Stimulated activated CD8-positive, alpha-beta memory T cell treated with anti-CD3 and anti-CD28 coated beads, Interleukin-4, amount 100 ng/mL, for 4 hours (primary cell): ENCODE data around the gene AGER.
A peak's percentile ranks its signal among the peaks of the same experiment; 100 is the strongest.

Experiments
- DNase-seq, 2 donors: peaks; one replicate each; pipeline ENCODE4 v3.0.0-alpha.2; 2020; ENCODE audit warnings: low read depth in 2 of 2, low spot score in 1 of 2

AGER gene

DNA sequence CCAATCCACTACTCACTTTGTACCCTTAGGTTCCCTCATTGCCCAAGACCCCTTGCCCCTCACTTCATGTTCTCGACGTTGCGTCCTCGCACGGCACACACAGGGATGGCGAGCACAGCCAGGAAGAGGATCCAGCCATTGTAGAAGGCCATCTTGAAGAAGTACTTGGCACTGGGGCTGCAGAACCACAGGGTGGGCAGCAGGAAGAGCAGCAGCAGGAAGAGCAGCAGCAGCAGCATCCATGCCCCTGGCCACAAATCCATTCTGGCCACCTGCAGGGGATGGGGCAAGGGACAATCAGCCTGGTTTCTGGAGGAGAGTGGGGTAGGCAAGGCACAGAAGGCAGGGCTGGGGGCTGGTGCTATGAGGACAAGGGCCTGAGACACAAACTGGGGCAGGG, 12.8 kb downstream of the AGER start:
- no peak for DNase-seq

DNA sequence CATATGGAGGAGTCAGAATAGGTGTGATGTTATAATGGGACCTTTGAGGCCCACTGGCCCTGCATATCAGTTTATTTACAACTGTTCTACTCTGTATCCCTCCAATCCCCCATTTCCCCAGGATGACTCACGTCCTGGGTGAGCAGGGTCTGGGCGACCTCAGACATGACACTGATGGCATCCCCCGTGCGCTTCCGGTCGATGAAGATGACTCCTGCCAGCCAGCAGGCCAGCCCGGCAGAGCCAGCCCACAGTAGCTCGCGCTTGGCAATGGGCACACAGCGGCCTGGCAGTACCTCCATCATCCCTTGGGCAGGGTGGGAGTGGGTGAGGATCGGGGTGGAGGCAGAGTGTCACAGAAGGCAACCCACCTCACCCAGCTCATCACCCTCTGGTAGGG, 13.8 kb downstream of the AGER start:
- DNase-seq = no peak

DNA sequence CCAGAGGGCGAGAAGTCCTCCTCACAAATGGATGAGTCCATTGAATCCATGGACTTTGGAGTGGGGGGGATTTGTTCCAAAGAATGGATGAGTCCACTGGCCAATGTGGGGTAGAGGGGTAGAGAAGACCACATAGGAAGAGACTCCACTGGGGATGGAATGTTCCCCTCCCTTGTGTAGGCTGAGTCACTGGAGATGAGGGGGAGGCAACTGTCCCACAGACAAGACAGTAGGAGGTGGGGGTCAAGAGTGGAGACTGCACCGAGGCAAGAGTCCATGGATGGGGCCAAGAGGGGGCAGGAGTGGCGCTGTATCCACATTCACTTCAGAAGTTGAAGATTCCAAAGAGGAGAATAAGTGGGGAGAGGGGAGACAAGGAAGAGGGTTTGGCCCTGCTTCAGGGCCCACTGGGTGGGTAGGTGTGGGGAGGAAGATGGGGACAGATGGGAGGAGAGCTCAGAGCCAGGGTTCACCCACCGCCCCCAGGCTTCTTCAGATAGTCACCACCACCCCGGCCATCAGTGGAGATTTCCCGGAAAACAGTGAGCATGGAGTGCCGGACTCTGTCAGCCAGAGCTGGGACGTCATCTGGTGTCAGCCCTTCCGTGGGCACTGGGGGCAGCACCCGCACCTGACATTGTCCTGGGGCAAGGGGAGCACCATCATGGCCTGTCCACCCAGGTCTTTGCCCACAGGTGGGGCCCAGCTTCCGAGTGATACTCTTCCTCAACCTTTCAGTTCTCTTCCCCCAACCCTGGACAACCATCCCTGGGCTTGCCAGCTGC, 15.1 kb downstream of the AGER start:
- DNase-seq = no peak

DNA sequence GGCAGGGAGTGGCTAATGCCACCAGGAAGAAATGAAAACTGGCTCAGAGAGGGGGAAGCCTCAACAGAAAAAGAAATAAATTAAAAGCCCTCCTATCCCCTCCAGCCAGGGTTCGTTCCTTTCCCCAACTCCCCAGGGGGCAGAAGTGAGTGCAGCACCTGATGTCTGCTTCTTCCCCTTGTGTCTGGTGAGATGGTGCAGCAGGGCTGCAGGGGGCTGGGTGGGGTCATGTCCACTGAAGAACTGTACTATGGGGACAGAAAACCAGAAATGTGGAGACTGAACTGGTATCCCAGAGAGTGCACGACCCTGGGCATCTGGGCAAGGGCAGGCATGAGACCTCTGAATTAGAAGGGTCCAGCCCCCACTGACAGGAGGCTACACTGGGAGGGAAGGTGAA, 15.7 kb downstream of the AGER start:
- no peak for DNase-seq

DNA sequence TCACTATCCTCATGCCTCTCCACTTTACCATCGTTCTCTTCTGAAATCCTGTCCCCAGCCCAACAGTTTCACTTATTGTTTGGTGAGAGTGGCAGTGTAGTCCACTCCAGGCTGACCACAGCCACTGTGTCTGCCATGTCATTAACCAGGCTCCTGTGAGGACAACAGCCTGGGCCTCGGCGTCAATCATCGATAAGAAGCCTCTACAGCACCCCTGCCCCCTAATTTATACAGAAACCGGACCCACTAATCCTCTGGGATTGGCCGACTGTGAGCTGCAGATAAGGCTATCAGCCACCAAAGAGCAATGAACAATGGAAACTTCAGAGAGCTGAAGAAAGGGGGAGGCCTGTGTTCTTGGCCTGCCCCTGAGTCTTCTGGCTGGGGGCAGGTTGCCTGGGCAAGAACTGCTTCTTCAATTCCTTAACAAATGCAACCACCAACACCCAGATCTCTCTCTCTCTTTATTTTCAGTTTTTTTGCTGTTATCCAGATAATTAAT, 16.2 kb downstream of the AGER start:
- DNase-seq = no peak

DNA sequence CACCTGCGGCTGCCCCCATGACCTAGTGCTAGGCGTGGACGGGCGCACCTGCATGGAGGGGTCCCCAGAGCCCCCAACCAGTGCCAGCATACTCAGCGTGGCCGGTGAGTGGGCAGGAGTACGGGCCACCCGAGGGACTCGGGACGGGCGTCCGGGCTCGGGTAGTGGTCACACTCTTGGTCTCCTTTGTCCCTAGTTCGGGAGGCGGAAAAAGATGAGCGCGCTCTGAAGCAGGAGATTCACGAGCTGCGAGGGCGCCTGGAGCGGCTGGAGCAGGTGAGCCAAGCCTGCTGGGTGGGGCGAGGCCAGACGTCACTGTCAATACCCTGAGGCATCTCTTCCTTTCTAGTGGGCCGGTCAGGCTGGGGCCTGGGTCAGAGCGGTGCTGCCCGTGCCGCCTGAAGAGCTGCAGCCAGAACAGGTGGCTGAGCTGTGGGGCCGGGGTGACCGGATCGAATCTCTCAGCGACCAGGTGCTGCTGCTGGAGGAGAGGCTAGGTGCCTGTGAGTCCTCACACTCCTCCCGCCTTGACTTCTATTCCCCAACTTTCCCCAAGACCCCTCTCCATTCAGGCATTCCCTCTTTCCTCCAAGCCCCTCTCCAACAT, 16.8 kb downstream of the AGER start:
- no peak for DNase-seq

DNA sequence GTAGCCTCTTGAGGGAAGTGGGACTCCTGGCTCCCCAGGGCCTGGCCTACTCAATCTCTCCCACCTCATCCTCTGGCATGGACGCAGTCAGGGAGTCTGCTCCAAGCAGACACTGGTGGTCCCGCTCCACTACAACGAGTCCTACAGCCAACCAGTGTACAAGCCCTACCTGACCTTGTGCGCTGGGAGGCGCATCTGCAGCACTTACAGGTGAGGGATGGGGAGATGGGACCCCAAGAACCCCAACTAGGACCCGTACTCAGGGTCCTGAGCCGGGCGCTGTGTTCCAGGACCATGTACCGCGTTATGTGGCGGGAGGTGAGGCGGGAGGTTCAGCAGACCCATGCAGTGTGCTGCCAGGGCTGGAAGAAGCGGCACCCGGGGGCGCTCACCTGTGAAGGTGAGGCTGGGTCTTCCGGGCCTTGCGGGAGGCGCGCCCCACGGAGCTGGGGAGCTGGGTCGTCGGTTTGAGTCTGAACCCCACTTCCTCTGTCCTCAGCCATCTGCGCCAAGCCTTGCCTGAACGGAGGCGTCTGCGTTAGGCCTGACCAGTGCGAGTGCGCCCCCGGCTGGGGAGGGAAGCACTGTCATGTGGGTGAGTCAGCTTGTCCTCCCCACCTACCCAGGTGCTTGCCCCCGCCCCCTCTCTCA, 17.5 kb downstream of the AGER start:
- no peak for DNase-seq

DNA sequence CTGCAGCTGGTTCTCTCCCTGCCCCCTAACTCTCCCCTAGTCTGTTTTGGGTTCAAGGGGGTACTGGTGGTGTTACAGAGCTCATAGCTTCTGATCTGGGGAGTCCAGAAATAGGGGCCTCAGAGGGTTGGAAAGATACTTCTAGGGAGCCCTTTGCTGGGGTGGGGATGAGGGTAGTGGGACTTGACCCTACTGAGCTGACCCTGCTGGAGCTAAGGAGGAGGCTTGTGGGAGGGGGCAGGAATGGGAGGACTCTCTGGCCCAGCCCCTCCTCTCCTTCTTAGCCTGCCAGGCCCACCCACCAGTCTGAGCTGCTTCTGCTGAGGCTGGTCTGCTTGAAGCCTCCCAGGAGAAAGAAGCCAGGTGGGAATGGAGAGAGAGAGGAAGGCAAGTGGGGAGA, 19.8 kb downstream of the AGER start, which contains the start of gene EGFL8:
Gene EGFL8, plus strand, starts transcription at position 301 of the 400 bp plus-strand sequence. CDS start 1,571 bp downstream, outside the sequence.
- DNase-seq = no peak

DNA sequence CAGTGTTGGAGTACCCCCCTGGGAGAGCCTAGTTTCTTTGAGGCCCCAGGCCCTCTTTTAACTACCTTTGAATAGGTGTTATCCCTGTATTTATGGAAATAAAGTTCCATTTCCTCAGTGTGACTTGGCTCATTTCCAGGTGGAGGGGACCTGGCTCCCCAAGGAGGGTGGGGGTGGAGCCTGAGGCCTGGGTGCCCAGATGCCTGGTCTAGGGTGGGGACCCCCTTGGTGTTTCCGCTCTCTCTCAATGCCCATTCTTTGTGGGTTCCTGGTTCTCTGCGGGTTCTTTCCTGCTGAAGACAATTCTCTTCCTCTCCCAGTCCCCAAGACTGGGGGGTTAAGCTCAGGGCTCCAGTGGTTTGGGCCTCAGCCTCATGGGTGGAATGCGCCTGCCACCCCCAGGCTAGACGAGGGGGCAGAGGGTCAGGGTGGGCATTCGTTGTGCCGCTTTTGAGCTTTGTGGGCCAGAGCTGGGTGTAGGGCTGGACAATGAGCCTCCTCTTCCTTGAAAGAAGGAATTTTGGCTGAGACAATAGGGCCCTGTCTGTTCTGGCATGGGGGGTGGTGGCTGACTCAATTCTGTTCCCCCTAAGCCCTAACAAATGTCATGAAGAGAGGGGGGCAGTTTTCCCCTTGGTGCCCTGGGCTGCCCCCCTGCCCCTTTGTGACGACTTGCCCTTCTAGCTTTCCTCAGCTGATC, 20.3 kb downstream of the AGER start:
- no peak for DNase-seq

DNA sequence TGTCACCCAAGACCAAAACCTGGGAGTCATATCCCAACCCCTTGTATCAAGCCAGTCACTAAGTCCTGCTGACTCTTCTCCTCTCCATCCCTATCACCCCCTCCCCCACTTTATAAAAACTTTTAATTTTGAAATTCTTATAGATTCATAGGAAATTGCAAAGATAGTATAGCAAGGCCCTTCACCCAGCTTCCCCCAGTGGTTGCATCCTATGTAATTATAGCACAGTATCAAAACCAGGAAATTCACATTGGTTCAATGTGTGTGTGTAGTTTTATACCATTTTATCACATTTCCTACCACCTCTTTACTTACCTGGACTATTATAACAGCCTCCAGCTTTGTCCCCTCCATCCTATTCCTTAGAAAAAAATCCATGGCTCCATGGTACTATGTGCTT, 26.0 kb downstream of the AGER start:
- no peak for DNase-seq

DNA sequence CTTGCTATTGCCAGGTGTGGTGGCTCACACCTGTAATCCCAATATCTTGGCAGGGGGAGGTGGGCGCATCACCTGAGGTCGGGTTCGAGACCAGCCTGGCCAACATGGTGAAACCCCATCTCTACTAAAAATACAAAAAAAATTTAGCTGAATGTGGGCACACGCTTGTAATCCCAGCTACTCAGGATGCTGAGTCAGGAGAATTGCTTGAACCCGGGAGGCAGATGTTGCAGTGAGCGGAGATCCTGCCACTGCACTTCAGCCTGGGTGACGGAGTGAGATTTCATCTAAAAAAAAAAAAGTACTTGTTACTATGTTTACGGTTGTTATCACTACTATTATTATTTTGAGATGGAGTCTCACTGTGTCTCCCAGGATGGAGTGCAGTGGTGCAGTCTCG, 27.2 kb downstream of the AGER start:
- no peak for DNase-seq

DNA sequence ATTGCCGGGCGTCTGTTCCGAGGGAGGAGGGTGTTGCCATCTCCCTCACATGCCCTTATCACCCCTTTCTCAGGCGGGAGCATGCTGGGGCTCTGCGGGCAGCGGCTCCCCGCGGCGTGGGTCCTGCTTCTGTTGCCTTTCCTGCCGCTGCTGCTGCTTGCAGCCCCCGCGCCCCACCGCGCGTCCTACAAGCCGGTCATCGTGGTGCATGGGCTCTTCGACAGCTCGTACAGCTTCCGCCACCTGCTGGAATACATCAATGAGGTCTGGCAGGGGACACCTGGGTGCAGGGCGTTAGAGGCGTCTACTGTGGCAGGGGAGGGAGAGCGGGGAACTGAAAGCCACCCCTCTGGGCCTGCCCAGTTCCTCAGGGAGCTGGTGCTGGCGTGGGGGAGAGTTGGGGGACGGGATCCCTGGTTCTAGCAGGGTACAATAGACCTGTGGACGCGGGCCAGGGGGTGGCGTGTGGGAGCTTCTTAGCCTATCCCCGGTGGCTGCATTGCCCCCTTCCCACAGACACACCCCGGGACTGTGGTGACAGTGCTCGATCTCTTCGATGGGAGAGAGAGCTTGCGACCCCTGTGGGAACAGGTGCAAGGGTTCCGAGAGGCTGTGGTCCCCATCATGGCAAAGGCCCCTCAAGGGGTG, 29.4 kb downstream of the AGER start:
- DNase-seq = peak in 1 of 2 donors; percentile 19

DNA sequence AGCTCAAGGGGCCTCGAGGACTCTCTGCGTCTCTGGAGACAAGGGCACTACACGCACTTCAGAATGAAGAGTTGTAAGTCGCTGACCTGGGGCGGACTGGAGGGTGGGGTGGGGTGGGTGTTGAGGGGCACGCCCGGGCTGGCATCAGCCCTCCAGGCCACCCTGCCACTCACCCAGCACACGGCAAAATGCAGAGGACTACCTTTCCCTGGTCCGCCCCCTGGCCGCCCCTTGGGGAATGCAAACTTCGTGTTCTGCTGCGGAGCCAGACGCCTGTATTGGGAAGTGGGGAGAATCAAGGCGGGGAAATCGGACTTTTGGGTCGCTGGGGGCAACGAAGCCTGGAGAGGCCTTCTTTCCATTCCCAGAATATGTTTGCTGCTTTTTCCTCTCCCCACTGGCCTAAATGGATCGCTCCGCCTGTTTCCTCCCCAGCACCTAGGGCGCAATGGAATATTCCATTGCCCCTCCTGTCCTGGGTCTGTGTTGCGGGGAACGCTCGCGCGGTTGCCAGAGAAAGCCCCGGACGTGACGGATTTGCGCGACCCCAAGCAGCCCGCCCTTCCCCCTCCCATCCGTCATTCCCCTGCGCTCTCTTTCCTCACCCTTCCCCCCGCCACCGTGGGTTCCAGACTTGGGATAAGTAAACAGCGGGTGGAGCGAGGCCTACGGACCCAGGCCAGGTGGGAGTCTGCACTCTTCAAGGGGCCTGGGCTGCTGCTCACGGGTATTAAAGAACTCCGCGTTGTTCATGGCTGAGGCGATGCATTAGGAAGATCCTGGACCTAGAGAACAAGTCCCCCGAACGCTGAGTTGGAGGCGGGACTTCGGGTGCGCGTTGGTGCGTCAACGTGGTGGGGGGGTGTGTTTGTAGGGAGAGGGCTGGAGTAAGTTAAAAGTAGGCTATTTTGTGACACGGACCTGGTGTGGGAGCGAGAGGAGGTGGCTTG, 30.2 kb downstream of the AGER start, which contains the start of gene PPT2:
Gene PPT2, plus strand, starts transcription at position 578 of the 950 bp plus-strand sequence. CDS start 454 bp downstream, outside the sequence.
- peak in 1 of 2 donors; percentile 58 for DNase-seq

DNA sequence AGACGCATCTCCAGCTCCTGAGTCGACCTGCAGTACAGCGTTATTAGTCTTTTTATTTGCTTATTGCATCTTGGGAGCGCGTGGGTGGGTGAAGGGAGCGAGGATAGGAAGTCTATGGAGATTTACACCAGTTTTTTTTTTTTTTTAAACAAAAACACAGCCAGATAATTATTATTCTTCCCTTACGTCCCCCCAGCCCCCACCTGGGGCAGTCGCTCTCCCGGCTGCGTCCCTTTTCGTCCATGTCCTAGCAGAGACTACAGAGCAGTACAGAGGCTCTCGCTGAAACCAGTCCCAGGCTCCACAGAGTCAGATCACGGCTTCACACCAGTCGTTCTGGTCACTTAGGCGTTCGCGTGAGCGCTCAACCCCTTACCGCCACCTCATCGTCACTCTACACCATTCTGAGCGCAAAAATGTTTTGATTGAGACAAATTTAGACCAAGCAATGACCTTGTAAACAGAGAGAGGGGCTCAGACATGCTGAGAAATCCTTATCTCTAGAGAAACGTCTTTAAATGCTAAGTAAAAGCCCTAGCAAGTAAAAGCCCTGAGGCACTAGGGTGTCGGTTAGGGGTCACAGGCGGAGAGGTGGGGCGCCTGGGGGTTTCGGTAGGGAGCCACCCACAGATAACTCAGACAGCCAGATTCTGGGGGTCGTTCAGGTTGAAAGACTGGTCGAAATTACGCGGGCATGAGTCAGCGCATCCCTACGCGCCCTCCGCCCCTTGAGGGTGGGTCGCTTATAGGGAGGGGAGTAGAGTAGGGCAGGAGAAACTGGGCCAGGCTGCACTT, 31.1 kb downstream of the AGER start:
- no peak for DNase-seq

DNA sequence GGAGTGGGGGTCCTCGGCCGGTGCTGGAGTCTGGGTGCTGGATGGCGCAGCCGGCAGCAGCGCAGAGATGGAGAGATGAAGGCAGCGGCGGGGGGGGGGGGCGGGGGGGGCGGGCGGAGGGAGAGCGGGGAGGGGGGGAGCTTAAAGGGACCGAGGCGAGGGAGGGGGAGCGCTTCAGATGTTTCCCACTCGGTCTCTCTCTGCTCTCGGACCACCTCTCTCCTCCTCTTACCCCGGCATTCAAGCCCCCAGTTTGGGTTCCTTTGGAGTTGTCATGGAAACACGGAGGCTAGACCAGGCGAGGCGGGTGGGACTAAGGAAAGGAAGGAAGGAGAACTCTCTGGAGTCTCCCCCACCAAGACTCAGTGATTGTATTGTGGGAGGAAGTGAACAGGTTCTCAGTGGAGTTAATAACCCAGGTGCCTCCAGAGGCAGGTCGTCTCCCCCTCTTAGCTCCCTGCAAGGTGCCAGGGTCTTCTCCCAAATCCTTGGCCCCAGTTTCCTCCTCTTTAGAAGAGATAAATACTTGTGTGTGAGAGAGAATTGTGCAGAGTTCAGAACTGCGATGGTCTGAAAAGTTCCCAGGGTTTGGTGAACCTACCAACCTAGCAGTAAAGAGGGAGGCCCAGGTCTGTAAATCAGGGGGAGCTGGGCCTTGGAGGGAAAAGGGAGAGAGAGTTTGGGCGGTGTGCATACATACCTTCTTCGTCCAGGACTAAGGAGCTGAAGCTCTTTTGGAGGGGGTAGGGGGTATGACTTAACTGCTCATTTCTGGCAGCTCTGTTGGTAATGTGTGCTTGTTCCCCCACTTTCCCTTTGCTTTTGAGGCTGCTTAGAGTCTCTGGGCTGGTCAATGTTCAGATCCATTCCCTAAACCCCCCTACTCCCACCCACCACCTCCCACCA, 31.9 kb downstream of the AGER start, which contains the start of gene PRRT1:
Gene PRRT1, minus strand, starts transcription at position 77 of the 906 bp plus-strand sequence. CDS start 112 bp downstream, outside the sequence.
- no peak for DNase-seq

DNA sequence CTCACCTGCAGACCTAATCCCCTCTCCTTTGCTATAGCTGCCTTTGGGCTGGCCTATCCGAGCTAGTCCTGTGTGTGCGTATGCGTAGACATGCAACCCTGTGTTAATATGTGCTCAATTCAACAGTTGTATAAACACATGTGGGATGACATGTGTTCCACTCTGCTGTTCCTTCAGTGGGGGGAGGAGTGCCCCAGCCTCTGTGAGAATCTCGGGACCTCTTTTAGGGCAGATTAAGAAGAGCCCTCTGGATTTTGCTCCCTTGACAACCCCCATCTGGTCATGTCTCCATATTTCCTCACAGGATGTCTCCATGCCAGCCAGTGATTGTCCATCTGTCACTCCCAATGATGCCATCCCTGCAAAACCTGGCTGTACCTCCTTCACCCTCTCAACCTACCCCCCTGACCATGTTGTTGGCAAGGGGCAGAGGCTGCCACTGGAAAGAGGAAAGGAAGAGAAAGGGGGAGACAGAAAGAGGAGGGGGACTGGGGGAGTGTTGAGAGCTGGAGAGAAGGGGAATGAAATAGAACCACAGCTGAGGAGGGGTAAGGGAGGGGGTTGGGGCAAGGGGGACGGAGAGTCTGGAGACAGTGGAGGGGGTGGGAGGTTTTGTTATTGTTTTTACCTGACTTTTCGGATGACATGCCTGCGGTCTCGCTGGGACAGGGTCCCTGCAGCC, 32.7 kb downstream of the AGER start:
- DNase-seq = no peak
